ENCODE measurements around the gene IL32.
A peak's percentile ranks its signal among the peaks of the same experiment; 100 is the strongest.

Gene IL32

DNA sequence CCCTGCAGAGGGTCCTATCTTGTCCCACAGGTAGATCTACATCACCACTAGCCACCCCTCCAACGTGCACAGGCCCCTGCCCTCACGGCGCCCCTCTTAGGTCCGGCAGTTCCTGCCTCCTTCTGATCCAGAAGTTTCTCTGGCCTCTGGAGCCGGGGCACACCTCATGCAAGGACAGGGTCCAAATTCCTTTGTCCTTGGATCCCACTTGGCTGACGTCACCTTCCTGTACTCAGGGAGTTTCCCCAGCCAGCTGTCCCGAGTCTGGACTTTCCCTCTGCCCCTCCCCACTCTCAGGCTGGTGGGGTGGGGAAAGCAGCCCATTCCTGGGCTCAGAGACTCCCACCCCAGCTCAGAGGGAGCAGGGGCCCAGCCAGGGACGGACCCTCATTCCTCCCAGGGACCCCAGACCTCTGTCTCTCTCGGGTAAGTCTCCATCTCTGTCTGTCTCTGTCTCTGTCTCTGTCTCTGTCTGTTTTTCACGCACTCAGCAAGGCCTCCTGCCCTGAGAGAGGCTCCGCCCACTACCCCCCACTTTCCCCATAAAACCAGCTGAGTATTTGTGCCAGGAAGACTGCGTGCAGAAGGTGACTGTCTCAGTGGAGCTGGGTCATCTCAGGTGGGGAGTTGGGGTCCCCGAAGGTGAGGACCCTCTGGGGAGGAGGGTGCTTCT, at the start of gene IL32:
Gene IL32 (plus strand): TSS at position 572 of the 673 bp plus-strand sequence. CDS start 172 bp downstream, outside the sequence.
- Histone ChIP-seq H3K4me3 (peak within 1 kb of the TSS; percentile 34 to 49 (median 38)), H3K27ac (peak within 1 kb of the TSS in 20 of 21 experiments; percentile 34 to 95 (median 66))

GRCh38 chr16:3015865-3016521, 49.4 kb upstream of the IL32 start:
- no peak overlapping the region for H3K4me3 ChIP-seq
- no peak overlapping the region for H3K27ac ChIP-seq

GRCh38 chr16:3017344-3017743, 48.1 kb upstream of the IL32 start:
- Histone ChIP-seq H3K4me3 (no peak overlapping the region), H3K27ac (no peak overlapping the region)

- Histone ChIP-seq H3K4me3 (no peak within 1 kb of the TSS), H3K27ac (no peak within 1 kb of the TSS)
Measured at GRCh38 chr16:3017794-3018506, 47.5 kb upstream of the IL32 start, which contains the start of gene CLDN6. Gene CLDN6, minus strand, starts transcription at chr16:3018183. Its CDS starts 2,162 bp downstream, at chr16:3016021.

DNA sequence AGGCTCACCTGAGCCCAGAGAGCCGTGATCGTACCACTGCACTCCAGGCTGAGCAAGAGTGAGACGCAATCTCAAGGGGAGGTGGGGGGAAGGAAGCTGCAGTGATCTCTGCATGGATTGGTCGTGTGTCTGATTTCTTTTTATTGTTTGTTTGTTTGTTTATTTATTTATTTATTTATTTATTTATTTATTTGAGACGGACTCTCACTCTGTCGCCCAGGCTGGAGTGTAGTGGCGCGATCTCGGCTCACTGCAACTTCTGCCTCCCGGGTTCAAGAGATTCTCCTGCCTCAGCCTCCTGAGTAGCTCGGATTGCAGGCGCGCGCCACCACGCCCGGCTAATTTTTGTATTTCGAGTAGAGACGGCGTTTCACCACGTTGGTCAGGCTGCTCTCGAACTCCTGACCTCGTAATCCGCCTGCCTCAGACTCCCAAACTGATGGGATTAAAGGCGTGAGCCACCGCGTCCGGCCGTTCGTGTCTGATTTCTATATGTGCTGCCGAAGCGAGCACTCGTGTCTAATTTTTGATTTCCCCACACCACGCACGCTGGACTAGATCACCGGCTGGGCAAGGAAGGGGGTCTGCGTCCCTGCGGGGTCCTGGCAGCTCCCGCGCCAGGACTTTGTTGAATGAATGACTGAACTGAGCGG, 45.7 kb upstream of the IL32 start:
- peak overlapping the region; percentile 50 to 72 (median 64) for H3K4me3 ChIP-seq
- H3K27ac ChIP-seq: peak overlapping the region in 17 of 21 experiments; percentile 50 to 98 (median 94)

DNA sequence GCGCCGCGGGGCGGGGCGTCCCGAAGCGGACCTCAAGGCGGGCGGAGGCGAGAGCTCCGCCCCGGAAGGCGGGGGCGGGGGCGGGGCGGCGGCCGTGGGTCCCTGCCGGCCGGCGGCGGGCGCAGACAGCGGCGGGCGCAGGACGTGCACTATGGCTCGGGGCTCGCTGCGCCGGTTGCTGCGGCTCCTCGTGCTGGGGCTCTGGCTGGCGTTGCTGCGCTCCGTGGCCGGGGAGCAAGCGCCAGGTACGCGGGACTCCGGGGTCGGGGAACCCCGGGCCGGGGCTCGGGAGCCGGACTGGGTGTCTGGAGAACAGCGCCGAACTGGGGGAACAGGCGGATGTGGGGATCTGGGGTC, 45.2 kb upstream of the IL32 start, which contains the start of gene TNFRSF12A:
Gene TNFRSF12A (plus strand): TSS at position 122 of the 357 bp plus-strand sequence. CDS start 30 bp downstream, at position 152.
- Histone ChIP-seq H3K27ac (peak within 1 kb of the TSS; percentile 72 to 98 (median 94)), H3K4me3 (peak within 1 kb of the TSS; percentile 50 to 72 (median 64))

DNA sequence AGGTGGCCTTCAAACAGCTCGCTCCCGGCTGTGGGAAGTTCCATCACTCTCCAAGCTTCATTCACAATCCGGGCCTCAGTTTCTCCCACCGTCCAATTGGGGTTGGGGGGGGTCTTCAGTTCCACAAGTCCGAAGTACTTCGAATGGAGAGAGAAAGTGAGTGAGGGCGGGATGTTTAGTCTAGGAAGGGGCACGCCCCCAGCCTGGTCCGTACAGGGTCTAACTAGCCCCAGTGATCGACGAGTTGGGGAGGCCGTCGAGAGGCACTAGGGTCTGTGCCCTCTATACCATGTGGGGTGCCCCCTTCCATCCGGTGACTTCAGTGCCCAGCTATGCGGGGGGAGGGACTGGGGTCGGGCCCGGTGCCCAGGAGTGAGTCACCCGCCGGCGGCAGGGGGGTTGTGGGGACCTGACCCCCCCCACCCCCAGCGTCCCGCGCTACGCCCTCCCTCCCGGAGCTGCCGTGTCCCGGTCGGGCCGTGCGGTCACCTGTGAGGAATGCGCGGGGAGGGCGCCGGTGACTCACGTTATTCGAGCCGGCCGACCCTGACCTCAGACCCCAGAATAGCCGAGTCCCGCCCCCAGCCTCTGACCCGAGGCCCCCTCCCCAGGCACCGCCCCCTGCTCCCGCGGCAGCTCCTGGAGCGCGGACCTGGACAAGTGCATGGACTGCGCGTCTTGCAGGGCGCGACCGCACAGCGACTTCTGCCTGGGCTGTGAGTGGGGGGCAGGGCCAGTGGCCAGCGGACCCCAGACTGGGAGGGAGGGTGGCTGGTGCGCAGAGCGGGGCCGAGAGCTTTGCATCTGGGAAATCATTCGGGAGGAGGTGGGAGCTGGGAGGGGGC, 44.6 kb upstream of the IL32 start:
- H3K4me3 ChIP-seq: peak overlapping the region; percentile 50 to 72 (median 64)
- peak overlapping the region; percentile 72 to 98 (median 94) for H3K27ac ChIP-seq

DNA sequence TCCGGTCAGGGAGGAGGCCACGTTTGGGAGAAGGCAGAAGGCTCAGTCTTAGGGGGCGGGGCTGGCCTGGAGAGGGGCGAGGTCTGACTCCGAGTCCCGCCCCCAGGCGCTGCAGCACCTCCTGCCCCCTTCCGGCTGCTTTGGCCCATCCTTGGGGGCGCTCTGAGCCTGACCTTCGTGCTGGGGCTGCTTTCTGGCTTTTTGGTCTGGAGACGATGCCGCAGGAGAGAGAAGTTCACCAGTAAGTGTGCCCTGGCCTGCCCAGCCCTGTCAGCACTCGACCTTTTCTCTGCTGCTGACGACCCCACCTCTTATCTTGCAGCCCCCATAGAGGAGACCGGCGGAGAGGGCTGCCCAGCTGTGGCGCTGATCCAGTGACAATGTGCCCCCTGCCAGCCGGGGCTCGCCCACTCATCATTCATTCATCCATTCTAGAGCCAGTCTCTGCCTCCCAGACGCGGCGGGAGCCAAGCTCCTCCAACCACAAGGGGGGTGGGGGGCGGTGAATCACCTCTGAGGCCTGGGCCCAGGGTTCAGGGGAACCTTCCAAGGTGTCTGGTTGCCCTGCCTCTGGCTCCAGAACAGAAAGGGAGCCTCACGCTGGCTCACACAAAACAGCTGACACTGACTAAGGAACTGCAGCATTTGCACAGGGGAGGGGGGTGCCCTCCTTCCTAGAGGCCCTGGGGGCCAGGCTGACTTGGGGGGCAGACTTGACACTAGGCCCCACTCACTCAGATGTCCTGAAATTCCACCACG, 43.8 kb upstream of the IL32 start:
- peak overlapping the region; percentile 72 to 98 (median 94) for H3K27ac ChIP-seq
- H3K4me3 ChIP-seq: peak overlapping the region; percentile 50 to 72 (median 64)

- H3K27ac ChIP-seq: peak overlapping the region in 20 of 21 experiments; percentile 85 to 98 (median 94)
- peak overlapping the region; percentile 56 to 72 (median 64) for H3K4me3 ChIP-seq
Measured at GRCh38 chr16:3022208-3022683, 43.2 kb upstream of the IL32 start.

DNA sequence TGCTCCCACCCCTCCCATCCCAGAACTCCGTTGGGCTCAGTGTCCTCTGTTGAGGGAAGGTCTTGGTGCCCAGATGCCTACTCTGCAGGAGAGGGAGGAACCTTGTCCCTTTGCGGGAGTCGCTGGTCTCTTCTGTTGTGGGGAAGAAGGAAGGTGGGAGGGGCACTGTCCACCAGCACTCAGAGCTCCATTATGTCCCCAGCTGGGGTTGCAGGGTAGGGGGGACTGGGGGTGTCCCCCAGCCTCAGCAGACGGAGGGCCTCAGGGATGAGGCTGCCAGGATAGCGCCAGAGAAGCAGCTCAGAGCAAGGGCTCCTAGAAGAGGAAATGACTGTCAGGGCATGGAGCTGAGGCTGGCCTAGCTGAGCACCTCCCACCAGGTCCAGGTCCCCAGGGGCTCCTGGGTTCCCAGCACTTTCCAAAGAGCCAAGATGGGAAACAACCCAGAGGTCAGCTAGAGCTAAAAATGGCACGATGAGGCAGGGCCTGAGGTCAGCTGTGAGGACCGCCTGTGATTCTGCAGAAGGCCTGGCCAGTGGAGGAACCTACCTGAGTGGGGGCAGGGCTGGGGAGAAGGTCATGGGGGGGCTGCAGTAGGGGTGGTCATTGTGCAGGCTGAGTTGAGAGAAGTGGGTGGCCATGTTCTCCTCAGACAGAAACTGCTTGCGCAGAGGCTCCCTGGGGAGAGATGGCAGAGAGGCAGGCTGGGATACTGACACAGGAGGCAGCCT, 42.6 kb upstream of the IL32 start:
- peak overlapping the region in 20 of 21 experiments; percentile 85 to 98 (median 94) for H3K27ac ChIP-seq
- peak overlapping the region; percentile 34 to 72 (median 64) for H3K4me3 ChIP-seq

GRCh38 chr16:3023415-3023668, 42.1 kb upstream of the IL32 start:
- Histone ChIP-seq H3K27ac (peak overlapping the region; percentile 60 to 98 (median 94)), H3K4me3 (peak overlapping the region; percentile 34 to 72 (median 64))

GRCh38 chr16:3023669-3024478, 41.6 kb upstream of the IL32 start, which contains the start of the genes HCFC1R1 and THOC6:
Gene HCFC1R1, minus strand, starts transcription at chr16:3023942. Its CDS starts 1 bp downstream, at chr16:3023941.
Gene THOC6, plus strand, starts transcription at chr16:3024035. Its CDS starts 292 bp downstream, at chr16:3024327.
- Histone ChIP-seq H3K4me3 (peak within 1 kb of the TSS; percentile 34 to 72 (median 64)), H3K27ac (peak within 1 kb of the TSS; percentile 60 to 98 (median 94))

DNA sequence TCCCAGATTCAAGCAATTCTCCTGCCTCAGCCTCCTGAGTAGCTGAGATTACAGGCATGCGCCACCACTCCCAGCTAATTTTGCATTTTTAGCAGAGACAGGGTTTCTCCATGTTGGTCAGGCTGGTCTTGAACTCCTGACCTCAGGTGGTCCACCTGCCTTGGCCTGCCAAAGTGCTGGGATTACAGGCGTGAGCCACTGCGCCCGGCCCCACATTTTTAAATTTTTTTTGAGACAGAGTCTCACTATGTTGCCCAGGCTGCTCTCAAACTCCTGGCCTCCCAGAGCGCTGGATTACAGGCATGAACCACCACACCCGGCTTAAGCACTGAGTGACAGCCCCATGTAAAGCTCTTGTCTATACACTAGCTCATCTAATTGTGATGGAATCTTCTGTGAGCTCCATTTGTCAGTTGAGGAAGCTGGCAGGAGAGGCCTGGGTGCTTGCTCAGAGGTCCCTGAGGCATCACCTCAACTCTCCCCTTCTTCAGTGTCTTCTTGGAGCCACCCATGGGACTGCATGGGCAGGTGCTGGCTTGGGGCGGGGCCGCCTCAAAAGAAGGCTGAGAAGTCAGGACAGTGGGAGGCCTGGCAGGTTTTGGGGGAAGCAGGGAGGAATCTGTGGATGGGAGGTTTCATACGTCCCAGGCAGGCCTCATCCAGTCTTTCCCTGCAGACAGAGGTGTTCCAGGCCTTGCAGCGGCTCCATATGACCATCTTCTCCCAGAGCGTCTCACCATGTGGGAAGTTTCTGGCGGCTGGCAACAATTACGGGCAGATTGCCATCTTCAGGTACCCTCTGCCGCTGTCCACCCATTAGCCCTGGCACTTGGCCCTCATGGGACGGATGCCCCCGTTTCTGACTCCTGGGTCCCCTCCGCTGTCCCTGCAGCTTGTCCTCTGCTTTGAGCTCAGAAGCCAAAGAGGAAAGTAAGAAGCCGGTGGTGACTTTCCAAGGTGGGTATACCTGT, 40.1 kb upstream of the IL32 start:
- Histone ChIP-seq H3K27ac (no peak overlapping the region), H3K4me3 (no peak overlapping the region)

GRCh38 chr16:3026003-3026378, 39.4 kb upstream of the IL32 start:
- H3K27ac ChIP-seq: no peak overlapping the region

More at GRCh38 chr16:3026003-3026378, 39.4 kb upstream of the IL32 start:
- no peak overlapping the region for H3K4me3 ChIP-seq

Data from skin epidermis (tissue), 12 donors.